ENCODE results near the gene ZFP57. TPM values are rescaled to one million over a fixed set of nuclear protein-coding genes. Genes with fewer than 3 reads are reported as not detected.

Gene ZFP57
- total RNA-seq, 1 experiment from 2014 or later: not detected

GRCh38 chr6:29656157-29656556, 24.8 kb downstream of the ZFP57 start:
- DNase-seq (ENCODE audit: low spot score): no peak

DNA sequence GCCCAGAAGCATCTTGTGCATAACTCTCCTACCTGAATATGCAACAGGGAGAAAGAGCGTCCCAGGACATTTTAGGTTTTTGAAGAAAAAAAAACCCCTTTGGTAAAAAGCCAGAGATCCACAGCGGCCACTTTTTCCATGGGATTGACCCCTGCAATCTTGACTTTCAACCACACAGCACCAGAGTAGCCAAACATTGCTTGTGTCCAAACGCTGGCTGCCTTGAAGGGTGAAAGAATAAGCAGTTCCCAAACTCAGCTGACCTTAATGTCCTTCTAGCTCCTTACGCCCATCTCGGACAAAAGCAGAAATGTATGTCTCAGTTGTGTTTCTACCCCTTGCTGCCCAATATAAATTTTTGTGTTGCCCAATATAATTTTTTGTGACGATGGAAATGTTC, 25.3 kb downstream of the ZFP57 start:
- DNase-seq (ENCODE audit: low spot score): no peak

GRCh38 chr6:29653452-29654038, 27.4 kb downstream of the ZFP57 start:
- peak; percentile 57 for DNase-seq (ENCODE audit: low spot score)

- DNase-seq (ENCODE audit: low spot score): no peak
Measured at GRCh38 chr6:29652198-29652584, 28.8 kb downstream of the ZFP57 start.

DNA sequence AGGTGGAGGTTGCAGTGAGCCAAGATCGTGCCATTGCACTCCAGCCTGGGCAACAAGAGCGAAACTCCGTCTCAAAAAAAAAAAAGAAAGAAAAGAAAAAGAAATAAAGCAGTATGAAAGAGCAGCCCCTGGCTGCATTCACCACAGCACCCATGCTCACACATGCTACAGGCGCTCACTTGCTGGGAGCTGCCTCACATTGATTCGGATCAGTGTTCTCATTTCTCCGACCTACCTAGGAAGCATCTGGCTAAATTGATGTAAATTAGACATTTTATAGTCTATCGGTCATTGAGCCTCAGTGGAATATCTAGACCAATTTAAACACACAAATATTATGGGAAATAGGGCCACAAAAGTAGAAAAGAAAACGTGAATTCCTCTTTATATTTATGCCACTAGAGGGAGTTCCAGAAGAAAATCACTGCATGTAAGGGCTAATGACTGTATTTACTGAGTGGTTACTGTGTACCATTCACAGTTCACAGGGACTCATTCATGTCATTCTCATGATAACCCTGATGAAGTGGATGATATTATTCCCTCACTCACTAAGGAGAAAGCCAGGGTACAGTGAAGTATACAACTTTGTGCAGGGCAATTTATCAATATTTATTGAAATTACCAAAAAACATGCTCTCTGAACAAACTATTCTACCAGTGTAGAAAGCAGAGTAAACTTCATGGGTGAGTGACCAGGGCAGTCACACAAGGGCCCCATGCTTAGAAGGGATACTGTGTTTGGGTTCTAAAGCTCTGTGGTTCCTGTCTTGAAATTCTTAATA, 29.3 kb downstream of the ZFP57 start:
- DNase-seq (ENCODE audit: low spot score): no peak

DNA sequence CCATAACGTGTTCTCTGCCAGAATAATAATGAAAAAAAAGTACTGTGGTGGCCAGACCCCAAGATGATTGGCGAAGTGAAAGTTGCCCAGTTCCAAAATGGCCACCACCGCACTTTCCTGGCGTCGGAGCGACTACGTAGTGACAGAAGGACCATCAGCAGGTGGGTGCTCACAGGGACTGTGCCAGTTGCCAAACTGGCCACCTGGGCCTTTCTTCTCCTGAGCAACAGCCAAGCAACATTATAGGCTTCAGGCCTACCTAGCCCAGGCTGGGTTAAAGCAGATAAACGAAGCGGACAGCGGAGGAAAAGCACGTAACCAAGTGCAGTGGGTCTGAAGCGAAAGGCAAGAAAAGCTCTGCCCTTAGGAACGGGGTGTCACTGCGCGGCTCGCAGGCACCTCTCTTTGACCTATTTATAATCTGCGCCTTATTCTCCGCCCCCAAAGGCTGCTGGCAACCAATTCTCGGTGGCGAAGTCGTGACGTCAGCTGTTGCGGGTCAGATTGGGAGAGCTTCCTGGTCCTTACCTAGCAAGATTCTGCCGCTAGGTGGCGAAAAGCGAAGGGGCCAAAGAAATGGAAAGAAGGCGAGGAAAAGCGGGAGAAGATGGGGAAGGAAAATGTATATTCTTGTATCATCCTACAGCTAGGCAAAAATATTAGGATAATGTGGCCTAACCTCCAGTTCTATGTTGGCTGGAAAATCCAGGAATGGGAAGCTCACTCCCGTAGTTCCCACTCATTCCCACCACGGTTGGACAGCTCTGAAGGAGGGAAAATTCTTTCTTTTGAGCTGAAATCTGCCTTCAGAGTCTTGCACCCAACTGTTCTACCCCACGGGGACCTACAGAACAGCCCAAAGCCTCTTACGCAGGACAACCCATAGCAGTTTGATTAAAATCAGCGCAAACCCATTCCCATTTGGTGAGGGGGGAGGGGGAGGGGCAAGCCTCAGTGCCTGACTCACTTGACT, 31.0 kb downstream of the ZFP57 start:
- peak; percentile 94 for DNase-seq (ENCODE audit: low spot score)

- peak; percentile 30 for DNase-seq (ENCODE audit: low spot score)
Measured at GRCh38 chr6:29647927-29648642, 32.9 kb downstream of the ZFP57 start.

DNA sequence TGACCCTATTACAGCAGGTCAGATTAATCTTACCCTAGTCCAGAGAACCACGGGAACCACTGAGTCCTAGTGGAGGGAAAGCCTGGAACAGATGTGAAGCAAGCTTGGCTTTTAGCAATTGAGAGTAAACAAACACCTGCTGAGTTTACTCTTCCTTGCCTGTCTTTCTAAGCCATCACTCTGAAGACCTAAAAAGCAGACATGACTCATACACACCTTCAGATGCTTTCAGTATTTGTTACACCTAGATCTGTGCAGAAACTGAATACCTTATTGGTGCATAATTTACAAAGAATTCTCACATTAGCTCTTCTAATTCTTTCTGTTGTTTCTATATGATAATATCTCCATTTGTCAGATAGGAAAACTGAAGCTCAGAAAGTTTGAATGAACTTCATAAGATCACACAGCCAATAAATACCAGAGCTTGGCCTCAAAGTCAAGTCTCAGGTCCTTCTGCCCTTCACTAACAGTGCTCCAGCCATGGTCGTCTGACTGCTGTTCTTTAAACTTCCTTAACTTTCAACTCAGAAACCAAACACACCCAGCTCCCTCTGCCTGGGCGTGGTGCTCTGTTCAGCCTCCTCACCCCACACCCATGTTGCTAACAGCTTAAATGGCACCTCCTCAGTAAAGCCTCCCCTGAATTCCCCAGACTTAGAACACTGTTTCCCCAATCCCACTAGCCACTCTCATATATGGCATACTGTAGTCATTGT, 39.4 kb downstream of the ZFP57 start:
- DNase-seq (ENCODE audit: low spot score): no peak

GRCh38 chr6:29637247-29637646, 43.7 kb downstream of the ZFP57 start:
- no peak for DNase-seq (ENCODE audit: low spot score)

GRCh38 chr6:29633534-29633905, 47.4 kb downstream of the ZFP57 start:
- DNase-seq (ENCODE audit: low spot score): peak; percentile 13

DNA sequence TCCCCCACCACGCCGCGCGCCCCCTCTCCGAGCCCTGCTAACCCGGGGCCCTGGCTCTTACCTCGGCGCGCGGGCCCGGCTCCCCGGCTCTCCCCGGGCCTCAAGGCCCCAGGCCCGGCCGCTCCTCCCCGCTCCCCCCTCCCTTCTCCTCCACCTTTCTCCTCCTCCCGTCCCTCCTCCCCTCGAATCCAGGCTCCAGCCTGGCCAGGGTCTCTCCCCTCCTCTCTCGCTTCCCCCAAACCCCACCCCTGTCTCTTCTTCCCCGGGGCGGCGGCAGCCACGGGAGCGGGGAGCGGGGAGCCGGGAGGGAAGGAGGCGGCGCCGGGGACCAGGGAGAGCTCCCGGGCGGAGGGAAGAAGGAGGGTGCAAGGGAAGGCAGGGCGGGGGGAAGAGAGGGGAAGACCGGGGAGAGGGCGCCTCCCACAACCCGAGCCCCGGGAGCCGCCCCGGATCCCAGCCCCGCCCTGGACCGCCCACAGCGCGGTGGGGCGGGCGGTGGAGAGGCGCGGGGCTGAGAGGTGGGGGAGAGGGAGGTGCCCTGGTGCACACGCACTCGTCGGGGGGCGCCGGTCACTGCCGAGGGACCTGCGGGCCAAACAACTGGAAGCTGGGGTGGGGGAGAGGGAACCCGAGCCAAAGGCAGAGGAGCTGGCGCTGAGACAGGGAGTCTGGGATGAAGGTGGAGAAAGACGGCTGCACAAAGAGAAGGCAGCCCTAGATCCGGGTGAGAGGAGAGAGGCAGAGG, 48.0 kb downstream of the ZFP57 start, which contains the start of gene GABBR1:
Gene GABBR1, minus strand, starts transcription at position 395 of the 745 bp plus-strand sequence. CDS start 798 bp downstream, outside the sequence.
- DNase-seq (ENCODE audit: low spot score): peak; percentile 83

DNA sequence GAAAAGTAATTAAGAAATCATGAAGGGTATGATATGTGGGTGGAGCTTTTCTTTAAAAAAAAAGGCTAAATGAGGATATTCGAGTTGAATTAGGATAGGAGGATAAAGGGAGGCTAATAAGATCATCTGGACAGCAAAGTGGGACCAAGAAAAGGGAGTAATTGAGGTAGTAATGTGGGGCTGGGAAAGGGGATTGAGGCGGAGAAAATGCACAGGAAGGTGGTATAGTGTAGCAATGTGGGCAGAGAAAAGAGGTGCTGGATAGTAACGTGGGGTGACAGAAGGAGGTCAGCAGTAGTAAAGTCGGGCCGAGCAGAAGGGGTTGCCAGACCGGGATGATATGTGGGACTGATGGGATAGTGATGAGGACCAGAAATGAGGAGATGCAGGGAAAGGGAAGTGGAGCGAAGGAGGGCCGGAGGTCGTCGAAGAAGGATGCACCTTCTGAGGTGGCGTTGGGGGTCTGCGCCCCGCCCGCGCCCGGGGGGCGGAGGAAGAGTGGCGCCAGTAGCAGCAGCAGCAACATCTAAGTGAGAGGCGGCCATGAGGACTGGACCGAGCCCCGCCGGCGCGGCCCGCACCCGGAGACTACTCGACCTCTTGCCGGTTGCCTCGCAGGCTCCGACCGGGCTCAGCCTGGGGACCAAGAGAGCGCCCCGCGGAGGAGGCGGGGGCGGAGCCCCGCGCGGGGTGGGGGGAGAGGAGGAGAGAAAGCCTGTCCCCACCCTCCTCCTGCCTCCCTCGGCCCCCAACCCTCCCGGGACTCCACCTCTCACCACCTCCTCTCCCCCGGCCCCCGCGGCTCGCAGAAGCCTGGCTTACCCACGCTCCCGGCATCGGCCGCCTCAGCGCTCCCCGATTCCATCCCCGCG, 48.9 kb downstream of the ZFP57 start:
- DNase-seq (ENCODE audit: low spot score): peak; percentile 67

GRCh38 chr6:29631209-29631810, 49.6 kb downstream of the ZFP57 start:
- DNase-seq (ENCODE audit: low spot score): no peak

DNA sequence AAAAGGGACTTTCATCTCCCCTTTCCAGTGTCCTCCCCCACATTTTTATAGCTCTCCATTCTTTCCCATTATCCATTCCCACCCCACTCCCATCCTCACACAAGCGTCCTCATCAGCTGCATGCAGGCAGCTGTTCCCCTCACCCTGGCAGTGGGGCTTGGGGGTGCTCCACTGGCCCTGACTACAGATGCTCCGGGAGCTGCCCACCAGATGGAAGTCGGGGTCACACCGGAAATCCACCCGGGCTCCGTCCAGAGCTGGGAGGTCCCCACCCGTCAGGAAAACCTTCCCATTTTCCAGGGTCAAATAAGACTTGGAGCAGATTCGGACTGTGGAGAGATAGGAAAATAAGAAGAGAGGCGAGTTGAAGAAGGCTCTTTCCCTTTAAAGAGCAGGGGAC, 50.6 kb downstream of the ZFP57 start:
- DNase-seq (ENCODE audit: low spot score): no peak

DNA sequence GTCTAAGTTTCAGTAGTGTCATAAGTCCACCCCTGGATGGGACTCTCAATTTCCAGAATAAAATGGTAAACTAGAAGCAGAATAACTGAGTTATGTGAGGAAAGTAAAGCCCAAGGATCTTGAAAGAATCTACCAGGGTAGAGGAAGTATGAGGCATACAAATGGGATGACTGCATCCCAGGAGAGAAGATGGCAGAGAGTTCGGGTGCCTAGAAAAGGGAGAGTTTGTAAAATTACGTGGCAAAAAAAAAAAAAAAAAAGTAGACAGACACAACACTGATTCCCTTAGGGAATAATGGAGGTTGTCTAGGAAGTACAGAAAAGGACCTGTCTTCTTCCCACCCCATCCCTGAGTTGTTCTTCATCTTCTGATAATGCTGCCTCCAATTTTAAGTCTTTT, 51.4 kb downstream of the ZFP57 start:
- no peak for DNase-seq (ENCODE audit: low spot score)

DNA sequence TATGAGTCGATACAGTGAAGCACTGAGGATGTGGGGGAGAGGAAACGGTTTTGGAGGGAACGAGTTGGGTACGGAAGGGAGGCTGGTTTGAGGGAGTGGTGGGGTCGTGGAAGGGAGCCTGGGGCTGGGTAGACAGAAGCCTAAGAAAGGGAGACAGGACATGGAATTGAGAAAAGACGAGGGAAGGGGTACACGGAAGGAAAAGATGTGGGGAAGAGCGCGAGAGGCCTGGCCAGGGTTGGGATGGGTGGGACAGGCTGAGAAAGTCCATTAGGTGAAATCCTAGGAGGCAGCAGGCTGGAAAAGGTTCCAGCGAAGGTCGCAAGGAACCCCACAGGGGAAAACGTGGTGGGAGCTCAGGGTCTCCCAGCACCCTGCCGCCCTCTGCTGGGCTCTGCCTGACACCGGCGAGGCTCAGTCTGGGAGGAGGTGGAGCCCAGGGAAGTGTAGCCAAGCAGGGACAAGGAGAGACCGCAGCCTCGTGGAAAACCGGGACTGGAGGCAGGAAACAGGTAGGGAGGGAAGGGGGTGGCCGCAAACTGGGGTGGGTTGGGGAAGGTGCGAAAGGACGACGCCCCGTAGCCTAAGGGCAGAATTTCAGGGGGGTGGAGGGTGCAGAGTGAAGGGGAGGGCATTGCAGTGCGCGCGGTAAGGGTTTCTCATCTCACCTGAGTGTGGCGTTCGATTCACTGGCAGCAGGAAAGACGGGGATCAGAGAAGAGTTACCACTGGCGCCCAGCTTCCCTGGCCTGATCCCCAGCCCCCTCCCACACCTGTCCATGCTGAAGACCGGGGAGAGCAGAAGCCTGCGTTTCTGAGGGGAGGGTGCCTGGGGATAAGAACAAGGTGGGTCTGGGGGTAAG, 52.3 kb downstream of the ZFP57 start:
- DNase-seq (ENCODE audit: low spot score): peak; percentile 66

- DNase-seq (ENCODE audit: low spot score): peak; percentile 56
Measured at GRCh38 chr6:29627755-29628418, 53.1 kb downstream of the ZFP57 start.

Data from A172 (cell line).